AG09319 (cell line): ENCODE results near the gene SPATA12.

Source experiments
- DNase-seq: peaks from one replicate; pipeline ENCODE4 v3.0.0-alpha.2; 2010; ENCODE audit warnings: low read depth; ENCODE audit errors: extremely low read depth
- TF ChIP-seq, protein P1 (sequence below): IDR thresholded peaks from 2 replicates; pipeline ENCODE4 v1.5.1; 2011; ENCODE audit warnings: low read depth, mild to moderate bottlenecking, inconsistent platforms, low read length, moderate library complexity

Gene SPATA12

DNA sequence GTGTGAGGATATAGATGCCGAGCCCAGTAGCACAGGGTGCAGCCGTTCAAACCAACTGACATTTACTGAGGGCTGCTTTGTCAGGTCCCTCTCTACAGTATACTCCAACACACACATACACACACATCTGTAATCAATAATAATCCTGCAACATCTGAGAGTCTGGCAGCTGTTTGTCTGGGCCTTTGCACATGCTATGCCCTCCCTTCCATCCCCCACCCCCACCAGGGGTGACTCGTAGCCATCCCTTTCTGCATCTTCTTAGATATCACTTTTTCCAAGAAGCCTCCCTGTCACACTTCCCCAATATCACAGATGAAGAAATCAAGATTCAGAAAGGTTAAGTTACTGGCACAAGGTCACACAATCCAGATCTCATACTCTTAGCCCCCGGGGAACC, 13.7 kb downstream of the SPATA12 start:
- TF ChIP-seq, protein P1, sequence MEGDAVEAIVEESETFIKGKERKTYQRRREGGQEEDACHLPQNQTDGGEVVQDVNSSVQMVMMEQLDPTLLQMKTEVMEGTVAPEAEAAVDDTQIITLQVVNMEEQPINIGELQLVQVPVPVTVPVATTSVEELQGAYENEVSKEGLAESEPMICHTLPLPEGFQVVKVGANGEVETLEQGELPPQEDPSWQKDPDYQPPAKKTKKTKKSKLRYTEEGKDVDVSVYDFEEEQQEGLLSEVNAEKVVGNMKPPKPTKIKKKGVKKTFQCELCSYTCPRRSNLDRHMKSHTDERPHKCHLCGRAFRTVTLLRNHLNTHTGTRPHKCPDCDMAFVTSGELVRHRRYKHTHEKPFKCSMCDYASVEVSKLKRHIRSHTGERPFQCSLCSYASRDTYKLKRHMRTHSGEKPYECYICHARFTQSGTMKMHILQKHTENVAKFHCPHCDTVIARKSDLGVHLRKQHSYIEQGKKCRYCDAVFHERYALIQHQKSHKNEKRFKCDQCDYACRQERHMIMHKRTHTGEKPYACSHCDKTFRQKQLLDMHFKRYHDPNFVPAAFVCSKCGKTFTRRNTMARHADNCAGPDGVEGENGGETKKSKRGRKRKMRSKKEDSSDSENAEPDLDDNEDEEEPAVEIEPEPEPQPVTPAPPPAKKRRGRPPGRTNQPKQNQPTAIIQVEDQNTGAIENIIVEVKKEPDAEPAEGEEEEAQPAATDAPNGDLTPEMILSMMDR: no peak
- DNase-seq: no peak

DNA sequence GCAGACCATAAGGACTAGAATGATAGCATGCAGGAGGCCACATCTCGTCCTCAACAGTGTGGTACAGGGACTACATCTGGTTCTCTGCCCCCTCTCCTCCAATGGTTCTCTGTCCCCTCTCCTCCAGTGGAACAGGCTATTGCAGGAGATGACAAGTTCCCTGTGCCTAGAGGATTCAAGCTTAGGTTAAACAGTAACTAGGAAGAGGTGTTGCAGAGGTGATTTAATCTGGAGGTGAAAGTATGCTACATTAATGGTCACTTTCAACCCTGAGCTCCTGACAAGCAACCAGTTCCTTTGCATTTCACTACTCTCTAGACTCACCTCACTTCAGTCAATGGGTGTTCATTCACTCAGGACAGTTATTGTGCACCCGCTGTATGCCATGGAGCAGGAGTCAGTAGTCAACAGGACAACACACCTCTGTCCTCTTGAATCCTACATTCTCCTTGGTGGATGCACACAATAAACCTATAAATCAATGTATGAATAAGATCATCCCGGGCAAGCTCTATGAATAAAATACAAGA, 16.0 kb downstream of the SPATA12 start:
- TF ChIP-seq, protein P1: no peak
- no peak for DNase-seq

DNA sequence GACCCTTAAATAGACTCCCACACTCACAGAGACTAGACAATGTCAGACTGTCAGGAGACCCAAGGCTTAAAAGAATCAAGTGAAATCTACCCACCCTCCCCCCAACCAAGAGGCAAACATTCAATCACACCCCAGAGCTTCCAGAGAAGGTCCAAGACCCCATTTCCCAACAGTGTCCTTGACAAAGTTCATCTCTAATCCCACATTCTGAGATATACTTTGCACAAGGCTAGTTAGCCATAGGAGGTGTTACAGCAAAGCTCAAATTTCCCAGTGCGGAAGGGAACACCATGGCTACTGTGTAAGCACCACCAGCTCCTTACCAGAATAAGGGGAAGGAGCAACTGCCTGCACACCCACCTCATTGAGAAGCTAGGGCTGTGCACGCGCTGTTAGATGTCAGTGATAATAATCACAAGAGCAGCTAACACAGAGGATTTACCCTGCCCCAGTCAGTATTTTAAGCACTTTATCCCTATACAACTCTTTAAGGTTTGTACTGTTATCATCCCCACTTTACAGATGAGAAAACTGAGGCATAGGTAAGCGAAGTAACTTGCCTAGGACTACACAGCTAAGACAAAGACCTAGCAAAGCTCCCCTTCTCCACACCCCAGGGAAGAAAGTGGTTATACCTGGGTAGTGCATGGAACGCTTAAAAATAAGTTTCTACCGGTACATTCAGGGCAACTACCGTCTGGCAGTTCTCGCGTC, 17.3 kb downstream of the SPATA12 start:
- TF ChIP-seq, protein P1: no peak
- DNase-seq: no peak

DNA sequence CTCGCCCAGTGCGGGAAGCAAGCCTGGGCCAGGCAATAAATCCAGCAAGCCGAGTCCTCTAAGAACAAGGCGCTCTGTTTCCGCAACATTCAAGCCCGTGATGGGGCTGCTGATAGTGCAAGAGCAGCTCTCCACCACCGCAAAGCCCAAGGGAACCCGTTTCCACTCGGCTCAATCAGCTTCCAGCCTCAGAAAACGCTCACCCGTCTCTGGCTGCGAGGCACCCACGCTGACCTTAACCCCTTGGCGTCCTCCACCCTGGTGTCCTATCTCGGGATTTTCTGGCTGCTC, 17.8 kb downstream of the SPATA12 start:
- DNase-seq: no peak
- TF ChIP-seq, protein P1: no peak

DNA sequence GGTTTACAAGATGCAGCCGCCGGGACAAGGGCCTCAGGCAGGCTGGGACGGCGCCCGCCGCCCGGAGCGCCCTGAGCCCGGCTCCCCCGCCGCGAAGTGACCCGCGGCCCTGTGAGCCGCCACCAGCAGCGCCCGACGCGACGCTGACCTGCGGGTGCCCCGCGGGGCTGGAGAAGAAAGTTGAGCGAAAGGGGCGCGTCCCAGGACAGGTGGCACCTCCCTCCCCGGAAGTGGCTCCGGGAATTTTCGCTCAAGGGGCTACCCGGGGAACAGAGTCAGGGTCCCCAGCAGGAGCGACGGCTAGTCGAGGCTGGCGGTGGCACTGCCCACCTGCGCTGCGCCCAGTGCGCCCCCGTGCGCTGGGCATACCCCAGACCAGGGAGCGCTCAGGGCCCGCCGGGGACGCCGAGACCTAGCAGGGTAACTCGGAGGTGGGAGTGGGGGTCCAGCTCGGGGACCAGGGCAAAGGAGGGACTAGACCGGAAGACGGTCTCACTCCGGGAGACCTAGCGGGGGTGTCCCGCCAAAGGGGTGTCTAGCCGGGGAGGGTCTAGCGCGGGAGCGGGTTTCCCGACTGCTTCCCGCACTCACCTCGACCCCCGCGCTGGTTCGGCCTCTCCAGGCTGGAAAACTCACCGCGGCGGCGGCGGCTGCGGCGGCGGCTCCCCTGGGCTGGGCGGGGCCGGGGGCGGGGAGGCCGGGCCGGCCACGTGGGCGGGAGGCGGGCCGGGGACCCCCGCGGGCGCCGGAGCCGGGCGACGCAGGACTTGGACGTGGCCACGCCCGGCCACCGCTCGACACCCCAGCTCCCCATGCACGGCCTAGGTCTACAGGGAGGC, 18.4 kb downstream of the SPATA12 start:
- TF ChIP-seq, protein P1: peak; percentile 20
- DNase-seq: no peak

DNA sequence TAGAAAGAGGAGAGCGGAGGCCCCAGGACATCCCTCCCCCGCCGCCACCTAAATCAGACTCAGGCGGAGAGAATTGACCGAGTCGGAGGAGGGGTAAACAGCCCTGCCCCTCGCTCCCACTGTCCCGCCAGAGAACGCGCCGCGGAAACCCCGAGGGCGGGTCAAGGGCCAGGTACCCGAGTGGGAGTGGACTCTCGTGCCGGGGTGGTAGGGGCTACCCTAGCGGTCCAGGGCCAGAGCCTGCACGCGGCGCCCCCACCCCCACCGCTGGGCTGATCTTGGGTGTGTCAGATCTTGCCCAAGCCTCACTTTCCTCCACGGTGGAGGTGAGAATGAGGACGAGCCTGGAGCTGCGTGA, 19.0 kb downstream of the SPATA12 start:
- DNase-seq: no peak
- TF ChIP-seq, protein P1: no peak

DNA sequence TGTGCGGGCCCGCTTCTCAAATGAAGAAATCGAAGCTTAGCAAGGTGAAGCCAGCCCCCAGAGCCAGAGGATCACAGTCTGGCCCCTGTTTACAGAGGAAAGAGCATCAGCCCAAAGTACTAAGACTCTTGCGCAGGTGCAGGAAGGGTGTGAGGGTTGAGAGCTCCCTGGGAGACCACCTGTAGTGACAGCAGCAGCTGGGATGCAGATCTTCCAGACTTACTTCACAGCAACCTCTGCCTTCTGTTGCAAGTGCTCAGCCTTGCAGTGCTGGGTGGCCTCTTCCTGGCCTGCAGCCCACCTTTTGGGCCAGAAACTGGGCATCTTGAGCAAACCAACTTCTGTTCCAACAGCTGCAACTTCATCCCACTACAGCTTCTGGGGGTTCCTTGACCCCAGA, 19.7 kb downstream of the SPATA12 start:
- TF ChIP-seq, protein P1: no peak
- DNase-seq: no peak
